HepG2 (cell line): Measurements from ENCODE around the gene SMARCA2.

Experiments
- BRF2 ChIP-seq: sonication (generic); formaldehyde crosslinking; IDR thresholded peaks from 2 replicates; pipeline ENCODE4 v1.8.1; 2022; ENCODE audit warnings: mild to moderate bottlenecking, missing genetic modification reagents
- MTF1 ChIP-seq: sonication (generic); formaldehyde crosslinking; IDR thresholded peaks from 2 replicates; pipeline ENCODE4 v1.5.0; 2020; ENCODE audit warnings: missing genetic modification reagents
- POLR2A ChIP-seq, 2 experiments: IDR thresholded peaks; 2 replicates each; pipeline ENCODE4 v1.6.1; 2011; ENCODE audit warnings: low read depth in 2 of 2, low read length in 2 of 2, mild to moderate bottlenecking in 1 of 2, moderate library complexity in 1 of 2; ENCODE audit not compliant: insufficient read depth in 1 of 2
- POLR2AphosphoS5 ChIP-seq: IDR thresholded peaks from 2 replicates; pipeline ENCODE4 v1.6.1; 2012; ENCODE audit warnings: low read depth, low read length
- SRF ChIP-seq: IDR thresholded peaks from 2 replicates; pipeline ENCODE4 v1.6.1; 2011; ENCODE audit warnings: mild to moderate bottlenecking, low read depth, low read length, moderate library complexity
- ZNF124 ChIP-seq: sonication (generic); formaldehyde crosslinking; IDR thresholded peaks from 2 replicates; pipeline ENCODE4 v1.4.0; 2020; ENCODE audit warnings: missing genetic modification reagents
- ZNF138 ChIP-seq: sonication (generic); formaldehyde crosslinking; IDR thresholded peaks from 2 replicates; pipeline ENCODE4 v1.5.0; 2020; ENCODE audit warnings: mild to moderate bottlenecking, low read depth, missing genetic modification reagents
- ZNF274 ChIP-seq: sonication (generic); formaldehyde crosslinking; IDR thresholded peaks from 2 replicates; pipeline ENCODE4 v1.5.1; 2020; ENCODE audit warnings: mild to moderate bottlenecking, missing genetic modification reagents
- ZNF577 ChIP-seq: sonication (generic); formaldehyde crosslinking; IDR thresholded peaks from 2 replicates; pipeline ENCODE4 v1.4.0; 2020; ENCODE audit warnings: mild to moderate bottlenecking, low read depth, missing genetic modification reagents, borderline replicate concordance
- TF ChIP-seq, protein P1 (sequence below): sonication (generic); formaldehyde crosslinking; IDR thresholded peaks from 2 replicates; pipeline ENCODE4 v1.8.0; 2022; ENCODE audit warnings: low read depth, missing genetic modification reagents

GRCh38 chr9:2128618-2129017 lies 113.5 kb downstream of the SMARCA2 start:
- TF ChIP-seq ZNF274 (CRISPR knock-in tag) = no peak
- no peak for TF ChIP-seq POLR2AphosphoS5
- no peak for TF ChIP-seq BRF2 (CRISPR knock-in tag)
- TF ChIP-seq MTF1 (CRISPR knock-in tag) = no peak
- no peak for TF ChIP-seq SRF
- no peak for TF ChIP-seq POLR2A (IDR thresholded peaks at IDR 0.05; ENCODE audit: insufficient read depth in 1 of 2, low read depth in 2 of 2, low read length in 2 of 2)
- TF ChIP-seq, protein P1, sequence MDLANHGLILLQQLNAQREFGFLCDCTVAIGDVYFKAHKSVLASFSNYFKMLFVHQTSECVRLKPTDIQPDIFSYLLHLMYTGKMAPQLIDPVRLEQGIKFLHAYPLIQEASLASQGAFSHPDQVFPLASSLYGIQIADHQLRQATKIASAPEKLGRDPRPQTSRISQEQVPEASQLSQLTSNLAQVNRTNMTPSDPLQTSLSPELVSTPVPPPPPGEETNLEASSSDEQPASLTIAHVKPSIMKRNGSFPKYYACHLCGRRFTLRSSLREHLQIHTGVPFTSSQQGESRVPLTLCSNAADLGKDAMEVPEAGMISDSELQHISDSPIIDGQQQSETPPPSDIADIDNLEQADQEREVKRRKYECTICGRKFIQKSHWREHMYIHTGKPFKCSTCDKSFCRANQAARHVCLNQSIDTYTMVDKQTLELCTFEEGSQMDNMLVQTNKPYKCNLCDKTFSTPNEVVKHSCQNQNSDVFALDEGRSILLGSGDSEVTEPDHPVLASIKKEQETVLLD (CRISPR knock-in tag) = no peak
- TF ChIP-seq ZNF577 (CRISPR knock-in tag) = no peak
- no peak for TF ChIP-seq ZNF124
- TF ChIP-seq ZNF138 = no peak
